DND-41 (cell line): ENCODE data around the gene FBXL14.

Experiments used
- CTCF ChIP-seq: IDR thresholded peaks from 2 replicates; pipeline ENCODE4 v1.5.1; 2012; ENCODE audit warnings: borderline replicate concordance, low read length, moderate library complexity, mild to moderate bottlenecking; ENCODE audit not compliant: poor library complexity, severe bottlenecking; ENCODE audit errors: extremely low read depth
- EZH2 ChIP-seq: IDR thresholded peaks from 3 replicates; pipeline ENCODE4 v1.6.1; 2012; ENCODE audit warnings: borderline replicate concordance, low read depth, mild to moderate bottlenecking, moderate library complexity, low read length, inconsistent platforms; ENCODE audit not compliant: severe bottlenecking

- no peak for TF ChIP-seq CTCF
- TF ChIP-seq EZH2 = no peak
These were observed 36.6 kb upstream of the FBXL14 start for GRCh38 chr12:1630827-1631591.
